GM23338 (cell line): ENCODE data around the gene IDI1.

Experiments
- CREB1 ChIP-seq: fragments of 250-450 bp; sonication (Bioruptor Pico); IDR thresholded peaks from 2 replicates; pipeline ENCODE4 v1.5.0; 2020; ENCODE audit warnings: low read depth, mild to moderate bottlenecking, moderate library complexity
- CTCF ChIP-seq, 2 experiments: fragments of 200-600 bp in 1 of 2; sonication (generic) in 1 of 2; conservative IDR thresholded peaks; 2 replicates each; pipeline versions ENCODE4 v1.5.1 to v1.6.1; 2016 to 2017; ENCODE audit warnings: antibody characterized with exemption in 2 of 2, low read depth in 2 of 2, mild to moderate bottlenecking in 2 of 2, moderate library complexity in 1 of 2
- ETS1 ChIP-seq: IDR thresholded peaks from 2 replicates; pipeline ENCODE4 v1.6.1; 2016; ENCODE audit warnings: antibody characterized with exemption
- EZH2 ChIP-seq: fragments of 200-600 bp; sonication (generic); IDR thresholded peaks from one replicate; pipeline ENCODE4 v1.8.0; 2017; ENCODE audit warnings: antibody characterized with exemption, mild to moderate bottlenecking, low read depth; ENCODE audit not compliant: unreplicated experiment
- EZH2phosphoT487 ChIP-seq: fragments of 200-600 bp; sonication (generic); IDR thresholded peaks from one replicate; pipeline ENCODE4 v1.8.1; 2018; ENCODE audit warnings: antibody characterized with exemption; ENCODE audit not compliant: unreplicated experiment
- JUNB ChIP-seq: IDR thresholded peaks from one replicate; pipeline ENCODE4 v1.6.1; 2016; ENCODE audit warnings: antibody characterized with exemption; ENCODE audit not compliant: unreplicated experiment
- POLR2AphosphoS5 ChIP-seq: IDR thresholded peaks from 2 replicates; pipeline ENCODE4 v1.6.1; 2016; ENCODE audit warnings: antibody characterized with exemption, low read depth
- REST ChIP-seq: IDR thresholded peaks from one replicate; pipeline ENCODE4 v1.6.1; 2018; ENCODE audit warnings: antibody characterized with exemption; ENCODE audit not compliant: unreplicated experiment
- STAT1 ChIP-seq: IDR thresholded peaks from one replicate; pipeline ENCODE4 v1.6.1; 2016; ENCODE audit warnings: antibody characterized with exemption; ENCODE audit not compliant: unreplicated experiment
- ZNF114 ChIP-seq: fragments of 250-450 bp; sonication (Bioruptor Pico); IDR thresholded peaks from 2 replicates; pipeline ENCODE4 v1.5.0; 2020; ENCODE audit warnings: mild to moderate bottlenecking, moderate library complexity
- ZNF331 ChIP-seq: fragments of 250-450 bp; sonication (Bioruptor Pico); IDR thresholded peaks from 2 replicates; pipeline ENCODE4 v1.5.0; 2020; ENCODE audit warnings: low read depth, mild to moderate bottlenecking, moderate library complexity
- ZNF462 ChIP-seq: fragments of 250-450 bp; sonication (Bioruptor Pico); IDR thresholded peaks from 2 replicates; pipeline ENCODE4 v1.5.0; 2020; ENCODE audit warnings: mild to moderate bottlenecking, moderate library complexity

GRCh38 chr10:990808-991207 is 58.1 kb downstream of the IDI1 start:
- no peak for TF ChIP-seq EZH2
- TF ChIP-seq JUNB = no peak
- no peak for TF ChIP-seq CREB1 (CRISPR knock-in tag)
- no peak for TF ChIP-seq POLR2AphosphoS5
- no peak for TF ChIP-seq CTCF (conservative IDR thresholded peaks at IDR 0.05; ENCODE audit: low read depth in 2 of 2)
- TF ChIP-seq REST = no peak
- no peak for TF ChIP-seq EZH2phosphoT487
- no peak for TF ChIP-seq ZNF114
- no peak for TF ChIP-seq STAT1
- TF ChIP-seq ETS1 = no peak
- TF ChIP-seq ZNF331 (CRISPR knock-in tag) = no peak
- no peak for TF ChIP-seq ZNF462 (CRISPR knock-in tag)
